Astrocyte (in vitro differentiated cells and primary cell): ENCODE data around the gene FOXI3. TPM values are rescaled to one million over a fixed set of nuclear protein-coding genes. Genes with fewer than 3 reads are reported as not detected.

Source experiments
- DNase-seq: peaks from one replicate; pipeline ENCODE4 v3.0.0-alpha.2; 2010; ENCODE audit warnings: low read depth
- FAIRE-seq: peaks from 2 replicates; lab custom pipeline; 2011; peaks lifted over from hg19 to GRCh38; lab: Jason Lieb, UNC
- H2AFZ ChIP-seq: 2 replicates; pipeline ENCODE4 v1.6.0; 2012; ENCODE audit warnings: low read depth, low read length, inconsistent platforms
- H3K27ac ChIP-seq: 2 replicates; pipeline ENCODE4 v1.5.1; 2011; ENCODE audit warnings: low read depth, low read length, inconsistent platforms
- H3K27me3 ChIP-seq: 2 replicates; pipeline ENCODE4 v1.6.0; 2011; ENCODE audit warnings: low read length, inconsistent platforms; ENCODE audit not compliant: insufficient read depth
- H3K36me3 ChIP-seq: 2 replicates; pipeline ENCODE4 v1.5.1; 2011; ENCODE audit warnings: low read length, inconsistent platforms; ENCODE audit not compliant: insufficient read depth
- H3K4me1 ChIP-seq: 2 replicates; pipeline ENCODE4 v1.5.1; 2011; ENCODE audit warnings: low read length, inconsistent platforms; ENCODE audit not compliant: insufficient read depth
- H3K4me2 ChIP-seq: 2 replicates; pipeline ENCODE4 v1.6.0; 2012; ENCODE audit warnings: low read length, inconsistent platforms
- H3K4me3 ChIP-seq: 2 replicates; pipeline ENCODE4 v1.5.1; 2011; ENCODE audit warnings: low read depth, mild to moderate bottlenecking, low read length, inconsistent platforms; ENCODE audit not compliant: insufficient read depth
- H3K79me2 ChIP-seq: 2 replicates; pipeline ENCODE4 v1.6.0; 2012; ENCODE audit warnings: mild to moderate bottlenecking, low read length, inconsistent platforms; ENCODE audit not compliant: insufficient read depth
- H3K9ac ChIP-seq: 2 replicates; pipeline ENCODE4 v1.6.0; 2012; ENCODE audit warnings: mild to moderate bottlenecking, low read length, inconsistent platforms
- H3K9me3 ChIP-seq: 2 replicates; pipeline ENCODE4 v1.5.1; 2012; ENCODE audit warnings: low read depth, mild to moderate bottlenecking, low read length, inconsistent platforms; ENCODE audit not compliant: insufficient read depth
- H4K20me1 ChIP-seq: 2 replicates; pipeline ENCODE4 v1.6.0; 2012; ENCODE audit warnings: low read length, inconsistent platforms; ENCODE audit not compliant: insufficient read depth
- H3K27ac Mint-ChIP-seq: one replicate; pipeline ENCODE4 v1.8.0; 2021; ENCODE audit warnings: mild to moderate bottlenecking, mixed read lengths; ENCODE audit not compliant: unreplicated experiment
- H3K27me3 Mint-ChIP-seq: one replicate; pipeline ENCODE4 v1.8.0; 2021; ENCODE audit warnings: low read depth, mixed read lengths; ENCODE audit not compliant: unreplicated experiment
- H3K36me3 Mint-ChIP-seq: one replicate; pipeline ENCODE4 v1.8.0; 2021; ENCODE audit warnings: low read depth, mixed read lengths; ENCODE audit not compliant: unreplicated experiment
- H3K4me1 Mint-ChIP-seq: one replicate; pipeline ENCODE4 v1.8.0; 2021; ENCODE audit warnings: low read depth, mixed read lengths; ENCODE audit not compliant: unreplicated experiment
- H3K4me3 Mint-ChIP-seq: one replicate; pipeline ENCODE4 v1.8.0; 2021; ENCODE audit warnings: mild to moderate bottlenecking, moderate library complexity, mixed read lengths; ENCODE audit not compliant: unreplicated experiment
- H3K9me3 Mint-ChIP-seq: one replicate; pipeline ENCODE4 v1.8.0; 2021; ENCODE audit warnings: mild to moderate bottlenecking, mixed read lengths; ENCODE audit not compliant: unreplicated experiment
- EZH2 ChIP-seq: IDR thresholded peaks from 2 replicates; pipeline ENCODE4 v1.6.1; 2012; ENCODE audit warnings: mild to moderate bottlenecking, low read length, inconsistent platforms; ENCODE audit not compliant: insufficient read depth
- total RNA-seq: library from RNA; stranded (reverse); gene quantifications from 2 replicates; pipeline ENCODE4 v1.2.1, GENCODE V29; 2021
- TF ChIP-seq, protein P1 (sequence below): IDR thresholded peaks from 2 replicates; pipeline ENCODE4 v1.5.1; 2011; ENCODE audit warnings: low read depth, mild to moderate bottlenecking, inconsistent platforms, low read length, moderate library complexity; ENCODE audit not compliant: insufficient read depth

The FOXI3 gene
- total RNA-seq, 1 donor from 2014 or later, result 2.3 TPM

DNA sequence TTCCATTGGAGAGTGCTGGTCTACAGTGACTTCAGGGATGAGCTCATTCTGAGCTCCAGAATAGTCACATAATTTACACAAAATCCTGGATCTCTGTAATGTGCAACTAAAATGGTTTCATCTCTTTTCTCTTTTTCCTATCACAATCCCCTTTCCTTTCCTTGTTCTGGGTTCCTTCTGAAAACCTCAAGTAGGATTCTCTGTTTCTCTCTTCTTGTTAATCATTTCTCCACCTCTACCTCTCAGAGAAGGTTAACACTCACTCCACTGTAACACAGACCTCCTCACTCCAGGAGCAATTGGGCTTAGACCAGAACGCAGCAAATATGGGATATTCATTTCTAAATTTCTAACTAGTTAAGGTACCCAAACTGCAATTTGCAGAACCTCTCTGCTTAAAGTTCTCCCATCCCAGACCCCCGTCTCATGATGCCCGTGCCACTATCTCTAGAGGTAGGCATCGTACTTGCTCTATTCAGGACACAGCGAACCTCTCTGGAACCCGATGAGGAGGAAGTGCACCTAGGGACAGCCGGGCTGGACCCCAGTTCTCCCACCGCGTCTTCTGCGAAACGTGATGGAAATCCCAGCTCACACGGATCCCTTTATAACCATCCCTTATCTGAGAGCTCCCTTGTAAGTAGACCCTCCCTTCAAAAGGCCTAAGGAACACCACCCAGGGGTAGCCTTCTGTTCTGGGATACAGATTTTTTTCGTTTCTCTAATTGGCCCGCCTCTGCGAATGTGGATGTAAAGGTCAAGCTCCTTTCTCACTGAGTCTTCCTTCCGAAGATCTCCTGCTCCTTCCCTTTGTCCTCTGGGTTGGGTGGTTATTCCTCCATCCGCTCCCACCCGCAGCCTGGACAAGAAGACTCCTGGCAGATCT is 1.3 kb downstream of the FOXI3 start:
- H3K9me3 ChIP-seq, result no peaks in the 10 kb centered on the region
- H3K9ac ChIP-seq, result no peak overlapping the region
- peaks cover 36% of the 10 kb centered on the region for H3K27me3 ChIP-seq
- no peak overlapping the region for H3K27ac Mint-ChIP-seq
- no peak overlapping the region for H3K4me2 ChIP-seq
- no peaks in the 10 kb centered on the region for H3K79me2 ChIP-seq
- H3K4me1 Mint-ChIP-seq, result peaks cover 4% of the 10 kb centered on the region
- no peaks in the 10 kb centered on the region for H4K20me1 ChIP-seq
- DNase-seq (no peak), FAIRE-seq (no peak)
- H3K36me3 Mint-ChIP-seq, result no peaks in the 10 kb centered on the region
- no peak overlapping the region for H3K27ac ChIP-seq
- H3K9me3 Mint-ChIP-seq, result peaks cover 2% of the 10 kb centered on the region
- H3K4me3 ChIP-seq, result no peak overlapping the region
- H3K36me3 ChIP-seq, result no peaks in the 10 kb centered on the region
- TF ChIP-seq, protein P1, sequence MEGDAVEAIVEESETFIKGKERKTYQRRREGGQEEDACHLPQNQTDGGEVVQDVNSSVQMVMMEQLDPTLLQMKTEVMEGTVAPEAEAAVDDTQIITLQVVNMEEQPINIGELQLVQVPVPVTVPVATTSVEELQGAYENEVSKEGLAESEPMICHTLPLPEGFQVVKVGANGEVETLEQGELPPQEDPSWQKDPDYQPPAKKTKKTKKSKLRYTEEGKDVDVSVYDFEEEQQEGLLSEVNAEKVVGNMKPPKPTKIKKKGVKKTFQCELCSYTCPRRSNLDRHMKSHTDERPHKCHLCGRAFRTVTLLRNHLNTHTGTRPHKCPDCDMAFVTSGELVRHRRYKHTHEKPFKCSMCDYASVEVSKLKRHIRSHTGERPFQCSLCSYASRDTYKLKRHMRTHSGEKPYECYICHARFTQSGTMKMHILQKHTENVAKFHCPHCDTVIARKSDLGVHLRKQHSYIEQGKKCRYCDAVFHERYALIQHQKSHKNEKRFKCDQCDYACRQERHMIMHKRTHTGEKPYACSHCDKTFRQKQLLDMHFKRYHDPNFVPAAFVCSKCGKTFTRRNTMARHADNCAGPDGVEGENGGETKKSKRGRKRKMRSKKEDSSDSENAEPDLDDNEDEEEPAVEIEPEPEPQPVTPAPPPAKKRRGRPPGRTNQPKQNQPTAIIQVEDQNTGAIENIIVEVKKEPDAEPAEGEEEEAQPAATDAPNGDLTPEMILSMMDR, result no peak
- no peak for TF ChIP-seq EZH2
- no peak overlapping the region for H2AFZ ChIP-seq
- H3K4me3 Mint-ChIP-seq, result peak overlapping the region; percentile 76
- no peaks in the 10 kb centered on the region for H3K4me1 ChIP-seq
- H3K27me3 Mint-ChIP-seq, result peaks cover 55% of the 10 kb centered on the region

DNA sequence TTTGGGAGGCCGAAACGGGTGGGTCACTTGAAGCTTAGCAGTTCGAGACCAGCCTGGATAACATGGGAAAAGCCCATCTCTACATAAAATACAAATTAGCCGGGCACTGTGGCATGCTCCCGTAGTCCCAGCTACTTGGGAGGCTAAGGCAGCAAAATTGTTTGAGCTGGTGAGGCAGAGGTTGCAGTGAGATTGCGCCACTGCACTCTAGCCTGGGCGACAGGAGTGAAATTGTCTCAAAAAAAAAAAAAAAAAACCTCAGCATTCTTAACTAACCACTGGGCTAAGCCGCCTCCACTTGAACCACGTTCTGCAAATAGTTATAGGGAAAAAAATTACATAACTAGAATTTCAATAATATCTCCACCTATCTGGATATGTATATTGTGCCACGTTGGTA is 2.3 kb downstream of the FOXI3 start:
- peaks cover 55% of the 10 kb centered on the region for H3K27me3 Mint-ChIP-seq
- Histone ChIP-seq H2AFZ (no peak overlapping the region), H3K79me2 (no peaks in the 10 kb centered on the region), H3K27ac (no peak overlapping the region), H3K9ac (no peak overlapping the region), H3K36me3 (no peaks in the 10 kb centered on the region), H3K4me1 (no peaks in the 10 kb centered on the region), H4K20me1 (no peaks in the 10 kb centered on the region), H3K27me3 (peaks cover 36% of the 10 kb centered on the region), H3K9me3 (no peaks in the 10 kb centered on the region), H3K4me3 (no peak overlapping the region), H3K4me2 (no peak overlapping the region)
- no peaks in the 10 kb centered on the region for H3K36me3 Mint-ChIP-seq
- TF ChIP-seq EZH2, result no peak
- peaks cover 4% of the 10 kb centered on the region for H3K4me1 Mint-ChIP-seq
- no peak overlapping the region for H3K4me3 Mint-ChIP-seq
- H3K9me3 Mint-ChIP-seq, result peaks cover 2% of the 10 kb centered on the region
- DNase-seq (no peak), FAIRE-seq (no peak)
- H3K27ac Mint-ChIP-seq, result no peak overlapping the region

- no peak for DNase-seq
- Mint-ChIP-seq H3K36me3 (no peaks in the 10 kb centered on the region), H3K9me3 (peaks cover 2% of the 10 kb centered on the region), H3K27ac (no peak overlapping the region), H3K27me3 (peaks cover 51% of the 10 kb centered on the region), H3K4me3 (no peak overlapping the region), H3K4me1 (peaks cover 4% of the 10 kb centered on the region)
- no peak overlapping the region for H2AFZ ChIP-seq
- no peak for FAIRE-seq
- H3K79me2 ChIP-seq, result no peaks in the 10 kb centered on the region
- TF ChIP-seq, protein P1, result no peak
- no peak for TF ChIP-seq EZH2
- no peak overlapping the region for H3K4me2 ChIP-seq
- peaks cover 22% of the 10 kb centered on the region for H3K27me3 ChIP-seq
- H3K9me3 ChIP-seq, result no peaks in the 10 kb centered on the region
- no peak overlapping the region for H3K27ac ChIP-seq
- no peaks in the 10 kb centered on the region for H3K4me1 ChIP-seq
- H4K20me1 ChIP-seq, result no peaks in the 10 kb centered on the region
- H3K36me3 ChIP-seq, result no peaks in the 10 kb centered on the region
- no peak overlapping the region for H3K4me3 ChIP-seq
- H3K9ac ChIP-seq, result no peak overlapping the region
These were observed 4.2 kb downstream of the FOXI3 start for GRCh38 chr2:88448248-88448647.
